Transverse colon (tissue), 3 donors: Measurements from ENCODE around the gene OR51I2.

Source experiments
- EP300 ChIP-seq: sonication (generic); formaldehyde crosslinking; IDR thresholded peaks from one replicate; pipeline ENCODE4 v1.6.1; 2017; ENCODE audit warnings: antibody characterized with exemption, low read depth
- POLR2A ChIP-seq: fragments of 450-650 bp; IDR thresholded peaks from one replicate; pipeline ENCODE4 v1.6.1; 2016; ENCODE audit warnings: antibody characterized with exemption, mild to moderate bottlenecking, moderate library complexity
- TF ChIP-seq, protein P1 (sequence below), 5 experiments: fragments of 200-600 bp in 3 of 5; fragments of 450-650 bp in 2 of 5; sonication (generic) in 3 of 5; IDR thresholded peaks; 1 replicate in 2 of 5; 2 replicates in 3 of 5; pipeline ENCODE4 v1.5.1; 2016 to 2017; ENCODE audit warnings: antibody characterized with exemption in 5 of 5, inconsistent platforms in 3 of 5, mild to moderate bottlenecking in 2 of 5, moderate library complexity in 1 of 5

- TF ChIP-seq, protein P1, sequence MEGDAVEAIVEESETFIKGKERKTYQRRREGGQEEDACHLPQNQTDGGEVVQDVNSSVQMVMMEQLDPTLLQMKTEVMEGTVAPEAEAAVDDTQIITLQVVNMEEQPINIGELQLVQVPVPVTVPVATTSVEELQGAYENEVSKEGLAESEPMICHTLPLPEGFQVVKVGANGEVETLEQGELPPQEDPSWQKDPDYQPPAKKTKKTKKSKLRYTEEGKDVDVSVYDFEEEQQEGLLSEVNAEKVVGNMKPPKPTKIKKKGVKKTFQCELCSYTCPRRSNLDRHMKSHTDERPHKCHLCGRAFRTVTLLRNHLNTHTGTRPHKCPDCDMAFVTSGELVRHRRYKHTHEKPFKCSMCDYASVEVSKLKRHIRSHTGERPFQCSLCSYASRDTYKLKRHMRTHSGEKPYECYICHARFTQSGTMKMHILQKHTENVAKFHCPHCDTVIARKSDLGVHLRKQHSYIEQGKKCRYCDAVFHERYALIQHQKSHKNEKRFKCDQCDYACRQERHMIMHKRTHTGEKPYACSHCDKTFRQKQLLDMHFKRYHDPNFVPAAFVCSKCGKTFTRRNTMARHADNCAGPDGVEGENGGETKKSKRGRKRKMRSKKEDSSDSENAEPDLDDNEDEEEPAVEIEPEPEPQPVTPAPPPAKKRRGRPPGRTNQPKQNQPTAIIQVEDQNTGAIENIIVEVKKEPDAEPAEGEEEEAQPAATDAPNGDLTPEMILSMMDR (IDR thresholded peaks at IDR 0.05), result no peak
- TF ChIP-seq POLR2A (no peak), EP300 (no peak)
Measured at GRCh38 chr11:5489576-5490357, 40.6 kb downstream of the OR51I2 start.
